Type B pancreatic cell (in vitro differentiated cells): Measurements from ENCODE around the gene LRRC8B. TPM values are rescaled to one million over a fixed set of nuclear protein-coding genes. Genes with fewer than 3 reads are reported as not detected.

ENCODE experiments used
- DNase-seq: peaks from one replicate; pipeline ENCODE4 v3.0.0; 2021; ENCODE audit warnings: mixed read lengths; ENCODE audit not compliant: unreplicated experiment; ENCODE audit errors: extremely low spot score
- H3K27ac Mint-ChIP-seq: 2 replicates; pipeline ENCODE4 v1.8.0; 2021; ENCODE audit warnings: mild to moderate bottlenecking, mixed read lengths
- H3K27me3 Mint-ChIP-seq: 2 replicates; pipeline ENCODE4 v1.8.0; 2021; ENCODE audit warnings: mixed read lengths
- H3K36me3 Mint-ChIP-seq: 2 replicates; pipeline ENCODE4 v1.8.0; 2021; ENCODE audit warnings: mixed read lengths
- H3K4me1 Mint-ChIP-seq: one replicate; pipeline ENCODE4 v1.8.0; 2021; ENCODE audit warnings: mixed read lengths; ENCODE audit not compliant: unreplicated experiment
- H3K4me3 Mint-ChIP-seq: 2 replicates; pipeline ENCODE4 v1.8.0; 2021; ENCODE audit warnings: mild to moderate bottlenecking, mixed read lengths
- H3K9me3 Mint-ChIP-seq: 2 replicates; pipeline ENCODE4 v1.8.0; 2021; ENCODE audit warnings: mixed read lengths
- total RNA-seq: library from RNA; stranded (reverse); gene quantifications from 2 replicates; pipeline ENCODE4 v1.2.1, GENCODE V29; 2021; ENCODE audit warnings: low replicate concordance
- TF ChIP-seq, protein P1 (sequence below): fragments of 200-600 bp; sonication (generic); conservative IDR thresholded peaks from 2 replicates; pipeline ENCODE4 v1.5.0; 2021; ENCODE audit warnings: antibody characterized with exemption, mild to moderate bottlenecking

LRRC8B gene
- total RNA-seq, 1 donor from 2014 or later = 12.2 TPM

DNA sequence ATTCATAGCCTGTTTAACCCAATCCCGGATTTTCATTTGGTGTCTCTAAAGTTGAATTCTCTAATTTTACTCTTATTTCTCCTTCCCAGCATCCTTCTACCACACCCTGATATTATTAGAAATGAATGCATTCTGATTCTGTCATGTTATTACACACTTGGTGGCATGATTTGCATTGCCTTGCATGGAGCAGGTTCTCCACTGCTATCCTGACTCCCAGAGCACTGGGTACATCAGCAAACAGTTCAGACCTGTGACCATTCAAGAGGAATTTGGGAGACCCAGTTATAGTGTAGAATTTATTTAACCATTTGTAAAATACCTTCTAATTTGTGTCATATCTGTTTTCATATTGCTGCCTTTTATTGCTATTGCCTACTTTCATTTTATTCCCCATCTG, 2.6 kb downstream of the LRRC8B start:
- peaks cover 5% of the 10 kb centered on the region for H3K9me3 Mint-ChIP-seq

DNA sequence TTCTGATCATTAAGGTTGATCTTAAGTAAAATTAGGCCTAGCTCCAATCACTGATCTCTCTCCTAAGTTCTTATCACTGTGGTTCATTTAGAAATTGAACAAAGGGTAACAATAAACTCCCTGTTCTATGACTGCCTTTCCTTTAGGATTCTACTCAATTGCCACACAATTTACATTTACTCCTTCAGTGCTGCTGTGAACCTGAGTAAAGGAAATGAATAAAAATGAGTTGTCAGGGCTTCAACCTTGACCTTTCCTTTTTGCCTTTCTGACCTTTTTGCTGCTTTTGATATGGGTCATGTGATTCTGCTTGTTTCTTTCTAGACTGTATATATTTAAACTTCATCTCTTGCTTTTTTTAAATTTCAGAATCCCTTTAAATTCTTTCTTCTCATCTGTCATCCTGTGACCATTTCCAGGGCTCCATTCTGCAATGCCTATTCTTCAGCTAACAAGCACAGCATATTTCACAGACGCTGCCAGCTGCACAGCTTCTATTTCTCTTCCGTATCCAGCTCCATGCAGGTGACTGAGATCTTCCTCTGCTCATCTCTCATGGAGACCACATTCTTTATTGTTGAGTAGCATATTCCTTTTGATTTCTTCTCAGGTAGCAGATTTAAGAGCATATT, 3.2 kb downstream of the LRRC8B start:
- H3K4me1 Mint-ChIP-seq = peaks cover 15% of the 10 kb centered on the region
- H3K27me3 Mint-ChIP-seq = no peaks in the 10 kb centered on the region
- no peak overlapping the region for H3K4me3 Mint-ChIP-seq
- TF ChIP-seq, protein P1, sequence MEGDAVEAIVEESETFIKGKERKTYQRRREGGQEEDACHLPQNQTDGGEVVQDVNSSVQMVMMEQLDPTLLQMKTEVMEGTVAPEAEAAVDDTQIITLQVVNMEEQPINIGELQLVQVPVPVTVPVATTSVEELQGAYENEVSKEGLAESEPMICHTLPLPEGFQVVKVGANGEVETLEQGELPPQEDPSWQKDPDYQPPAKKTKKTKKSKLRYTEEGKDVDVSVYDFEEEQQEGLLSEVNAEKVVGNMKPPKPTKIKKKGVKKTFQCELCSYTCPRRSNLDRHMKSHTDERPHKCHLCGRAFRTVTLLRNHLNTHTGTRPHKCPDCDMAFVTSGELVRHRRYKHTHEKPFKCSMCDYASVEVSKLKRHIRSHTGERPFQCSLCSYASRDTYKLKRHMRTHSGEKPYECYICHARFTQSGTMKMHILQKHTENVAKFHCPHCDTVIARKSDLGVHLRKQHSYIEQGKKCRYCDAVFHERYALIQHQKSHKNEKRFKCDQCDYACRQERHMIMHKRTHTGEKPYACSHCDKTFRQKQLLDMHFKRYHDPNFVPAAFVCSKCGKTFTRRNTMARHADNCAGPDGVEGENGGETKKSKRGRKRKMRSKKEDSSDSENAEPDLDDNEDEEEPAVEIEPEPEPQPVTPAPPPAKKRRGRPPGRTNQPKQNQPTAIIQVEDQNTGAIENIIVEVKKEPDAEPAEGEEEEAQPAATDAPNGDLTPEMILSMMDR = no peak
- peaks cover 6% of the 10 kb centered on the region for H3K9me3 Mint-ChIP-seq
- H3K36me3 Mint-ChIP-seq = peaks cover 7% of the 10 kb centered on the region
- no peak for DNase-seq
- H3K27ac Mint-ChIP-seq = no peak overlapping the region

More for the DNA sequence above, 2.6 kb downstream of the LRRC8B start:
- TF ChIP-seq, protein P1 = no peak
- Mint-ChIP-seq H3K4me3 (no peak overlapping the region), H3K27me3 (no peaks in the 10 kb centered on the region), H3K4me1 (peaks cover 15% of the 10 kb centered on the region), H3K27ac (no peak overlapping the region), H3K36me3 (peaks cover 7% of the 10 kb centered on the region)
- DNase-seq = no peak

DNA sequence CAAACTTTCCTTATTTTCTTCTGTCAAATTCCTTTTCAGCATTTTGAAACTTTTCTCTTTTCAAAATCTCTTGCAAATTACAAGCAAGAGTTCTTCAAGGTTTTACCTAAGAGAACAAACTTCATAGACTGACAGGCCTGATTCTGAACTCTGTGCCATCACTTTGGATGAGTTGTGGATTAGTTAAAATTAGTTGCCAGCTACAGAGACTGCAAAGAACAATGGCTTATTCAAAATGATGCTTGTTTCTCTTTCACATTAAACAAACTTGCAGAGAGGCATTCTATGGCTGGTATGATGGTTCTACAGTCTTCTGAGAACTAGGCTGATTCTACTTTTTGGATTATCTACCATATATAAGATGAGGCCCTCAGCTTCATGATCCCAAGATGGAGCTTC, 3.8 kb downstream of the LRRC8B start:
- H3K27ac Mint-ChIP-seq = no peak overlapping the region
- DNase-seq = no peak
- no peaks in the 10 kb centered on the region for H3K27me3 Mint-ChIP-seq
- TF ChIP-seq, protein P1 = no peak
- H3K4me3 Mint-ChIP-seq = no peak overlapping the region
- H3K36me3 Mint-ChIP-seq = peaks cover 10% of the 10 kb centered on the region
- peaks cover 6% of the 10 kb centered on the region for H3K9me3 Mint-ChIP-seq
- peaks cover 14% of the 10 kb centered on the region for H3K4me1 Mint-ChIP-seq

DNA sequence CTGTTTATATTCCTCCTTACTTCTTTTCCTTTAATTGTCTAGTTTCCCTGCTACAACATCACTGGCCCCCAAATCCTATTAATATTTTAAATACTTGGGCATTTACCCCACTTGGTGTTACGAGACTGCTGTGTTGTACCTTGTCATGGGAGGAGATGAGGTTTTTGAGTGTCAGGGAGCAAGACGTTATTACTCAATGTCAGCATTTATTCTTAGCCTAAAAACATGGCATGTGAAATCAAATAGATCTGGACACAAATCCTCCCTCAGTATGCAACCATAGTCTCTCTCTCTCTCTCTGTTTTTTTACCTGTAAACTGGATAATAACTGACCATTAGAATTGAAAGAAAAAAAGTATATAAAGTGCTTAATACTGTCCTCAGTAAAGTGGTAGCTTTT, 4.6 kb downstream of the LRRC8B start:
- DNase-seq = no peak
- no peaks in the 10 kb centered on the region for H3K27me3 Mint-ChIP-seq
- TF ChIP-seq, protein P1 = no peak
- H3K27ac Mint-ChIP-seq = no peak overlapping the region
- no peak overlapping the region for H3K4me3 Mint-ChIP-seq
- peaks cover 6% of the 10 kb centered on the region for H3K9me3 Mint-ChIP-seq
- H3K4me1 Mint-ChIP-seq = peaks cover 8% of the 10 kb centered on the region
- peaks cover 12% of the 10 kb centered on the region for H3K36me3 Mint-ChIP-seq

DNA sequence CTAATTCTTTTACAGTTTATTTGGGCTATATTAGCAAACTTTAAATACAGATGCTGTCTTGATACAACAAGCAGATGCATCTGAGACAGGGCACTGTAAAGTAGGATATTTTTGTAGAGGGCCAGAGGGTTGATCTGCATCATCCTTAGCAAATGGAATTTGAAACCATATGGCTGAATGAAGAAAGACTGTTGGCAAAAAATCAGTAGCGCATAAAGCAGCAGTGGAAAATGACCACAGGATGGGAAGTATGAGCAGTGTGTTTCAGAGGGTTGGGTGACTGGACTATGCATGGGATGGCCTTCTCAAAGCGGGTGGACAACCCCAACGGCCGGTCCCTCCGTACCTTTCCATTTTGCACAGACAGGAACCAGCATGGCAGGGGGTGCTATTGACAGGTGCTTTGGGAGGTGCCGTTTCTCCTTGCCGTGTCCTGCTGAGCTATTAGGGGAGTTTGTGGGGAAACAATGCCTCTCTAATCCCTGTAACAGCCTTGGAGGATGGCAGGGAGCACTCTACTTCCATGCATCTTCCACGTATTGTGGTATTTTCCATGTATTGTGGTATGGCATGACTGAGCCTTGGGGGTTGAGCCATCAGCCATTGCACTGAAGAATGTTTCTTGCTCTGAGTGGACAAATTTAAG, 5.9 kb downstream of the LRRC8B start:
- H3K4me3 Mint-ChIP-seq = no peak overlapping the region
- no peak overlapping the region for H3K27ac Mint-ChIP-seq
- peaks cover 4% of the 10 kb centered on the region for H3K4me1 Mint-ChIP-seq
- H3K27me3 Mint-ChIP-seq = no peaks in the 10 kb centered on the region
- no peak for DNase-seq
- H3K9me3 Mint-ChIP-seq = peaks cover 6% of the 10 kb centered on the region
- TF ChIP-seq, protein P1 = no peak
- H3K36me3 Mint-ChIP-seq = peaks cover 12% of the 10 kb centered on the region
